Mammary epithelial cell (primary cell): ENCODE results near the gene PLOD3.

Experiments
- CTCF ChIP-seq, 2 donors: IDR thresholded peaks in 1 of 2; conservative IDR thresholded peaks in 1 of 2; 2 replicates each; pipeline ENCODE4 v1.5.1; 2011 to 2012; ENCODE audit warnings: inconsistent platforms in 2 of 2, low read length in 2 of 2, mild to moderate bottlenecking in 2 of 2, control low read depth in 1 of 2, low read depth in 1 of 2; ENCODE audit not compliant: insufficient read depth in 1 of 2; ENCODE audit errors: extremely low read depth in 1 of 2
- EZH2 ChIP-seq: IDR thresholded peaks from 2 replicates; pipeline ENCODE4 v1.6.1; 2012; ENCODE audit warnings: low read length, inconsistent platforms, borderline replicate concordance

GRCh38 chr7:101239191-101239950, 22.0 kb upstream of the PLOD3 start:
- TF ChIP-seq CTCF (conservative IDR thresholded peaks at IDR 0.05 in 1 of 2, IDR thresholded peaks at IDR 0.05 in 1 of 2; ENCODE audit: extremely low read depth in 1 of 2, insufficient read depth in 1 of 2, low read depth in 1 of 2, low read length in 2 of 2) (no peak), EZH2 (no peak)
